Measurements from ENCODE around the gene GCG. TPM values are rescaled to one million over a fixed set of nuclear protein-coding genes. Genes with fewer than 3 reads are reported as not detected.
A peak's percentile ranks its signal among the peaks of the same experiment; 100 is the strongest.

The GCG gene
- total RNA-seq, 4 donors from 2014 or later = 17.6 to 26.8 TPM; not detected in 2

GRCh38 chr2:162164802-162165201, 12.8 kb upstream of the GCG start:
- intact Hi-C loops (cut with DNase I; ENCODE audit: low total_unique reads) = no loop called here
- TF ChIP-seq EP300 (IDR thresholded peaks at IDR 0.05; ENCODE audit: low read depth) = no peak
- TF ChIP-seq CTCF (IDR thresholded peaks at IDR 0.05) = no peak
- no peak for TF ChIP-seq POLR2A (IDR thresholded peaks at IDR 0.05)
- no peak for TF ChIP-seq POLR2AphosphoS5 (IDR thresholded peaks at IDR 0.05)
- in situ Hi-C loops (cut with MboI; ENCODE audit: low pct_ligation_motif_present in 1 of 4, low pct_unique_long_range_greater_than_20kb in 1 of 4, low sequenced_read_pairs in 3 of 4) = no loop called here
- no peak overlapping the region for H3K27ac ChIP-seq
- no peaks in the 10 kb centered on the region for H3K27me3 ChIP-seq
- 67 to 72% methylated on average over 2 of the region's 2 CpGs for WGBS, 2 donors (ENCODE audit: low coverage in 1 of 2)
- H3K9me3 ChIP-seq = no peaks in the 10 kb centered on the region
- H3K36me3 ChIP-seq = no peaks in the 10 kb centered on the region
- DNase-seq = no peak
- H3K4me3 ChIP-seq = no peak overlapping the region
- H3K4me1 ChIP-seq = no peaks in the 10 kb centered on the region

DNA sequence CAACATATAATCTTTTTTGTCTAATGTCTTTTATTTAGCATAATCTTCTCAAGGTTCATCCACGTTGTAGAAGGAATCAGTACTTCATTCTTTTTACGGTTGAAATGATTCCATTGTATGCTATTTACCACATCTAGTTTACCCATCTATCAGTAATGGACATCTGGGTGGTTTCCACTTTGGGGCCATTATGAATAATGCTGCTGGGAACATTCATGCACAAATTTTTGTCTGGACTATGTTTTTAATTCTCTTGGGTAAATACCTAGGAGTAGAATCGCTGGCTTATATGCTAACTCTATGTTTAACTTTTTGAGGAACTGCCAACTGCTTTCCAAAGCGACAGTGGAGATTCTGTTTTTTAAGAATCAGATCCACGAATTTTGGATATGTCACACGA, 7.4 kb upstream of the GCG start:
- no peaks in the 10 kb centered on the region for H3K27me3 ChIP-seq
- intact Hi-C loops (cut with DNase I; ENCODE audit: low total_unique reads) (no loop called here), in situ Hi-C loops (cut with MboI; ENCODE audit: low pct_ligation_motif_present in 1 of 4, low pct_unique_long_range_greater_than_20kb in 1 of 4, low sequenced_read_pairs in 3 of 4) (no loop called here)
- H3K36me3 ChIP-seq = no peaks in the 10 kb centered on the region
- DNase-seq = no peak
- H3K27ac ChIP-seq = no peak overlapping the region
- no peak overlapping the region for H3K4me3 ChIP-seq
- no peaks in the 10 kb centered on the region for H3K9me3 ChIP-seq
- TF ChIP-seq EP300 (IDR thresholded peaks at IDR 0.05; ENCODE audit: low read depth) (no peak), CTCF (IDR thresholded peaks at IDR 0.05) (no peak), POLR2AphosphoS5 (IDR thresholded peaks at IDR 0.05) (no peak), POLR2A (IDR thresholded peaks at IDR 0.05) (no peak)
- WGBS, 2 donors (ENCODE audit: low coverage in 1 of 2) = 83 to 94% methylated on average over 6 of the region's 6 CpGs
- H3K4me1 ChIP-seq = no peaks in the 10 kb centered on the region

DNA sequence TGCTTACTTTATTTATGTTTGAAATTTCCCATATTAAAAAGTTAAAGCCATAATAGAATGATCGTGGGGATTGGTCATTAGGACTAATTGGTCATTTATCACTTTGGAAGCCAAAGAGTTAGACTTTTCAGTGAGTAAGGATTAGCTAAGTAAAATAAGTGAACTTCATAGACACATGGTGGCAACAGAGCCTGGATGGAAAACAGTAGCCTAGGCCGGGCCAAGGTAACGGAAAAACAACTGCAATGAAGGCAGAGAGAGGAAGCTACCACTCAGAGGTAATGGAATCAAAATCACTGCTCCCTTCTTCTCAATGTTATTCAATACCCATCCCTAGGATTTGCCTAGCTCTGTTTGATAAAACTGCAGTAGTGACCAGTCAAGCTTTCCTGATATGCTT, 4.1 kb upstream of the GCG start:
- Histone ChIP-seq H3K4me1 (no peaks in the 10 kb centered on the region), H3K27ac (no peak overlapping the region), H3K27me3 (peaks cover 10% of the 10 kb centered on the region), H3K36me3 (no peaks in the 10 kb centered on the region), H3K9me3 (no peaks in the 10 kb centered on the region), H3K4me3 (no peak overlapping the region)
- TF ChIP-seq EP300 (IDR thresholded peaks at IDR 0.05; ENCODE audit: low read depth) (no peak), CTCF (IDR thresholded peaks at IDR 0.05) (no peak), POLR2A (IDR thresholded peaks at IDR 0.05) (no peak), POLR2AphosphoS5 (IDR thresholded peaks at IDR 0.05) (no peak)
- intact Hi-C loops (cut with DNase I; ENCODE audit: low total_unique reads) (no loop called here), in situ Hi-C loops (cut with MboI; ENCODE audit: low pct_ligation_motif_present in 1 of 4, low pct_unique_long_range_greater_than_20kb in 1 of 4, low sequenced_read_pairs in 3 of 4) (no loop called here)
- DNase-seq = no peak
- 79 to 90% methylated on average over 1 to 3 of the region's 3 CpGs for WGBS, 2 donors (ENCODE audit: low coverage in 1 of 2)

DNA sequence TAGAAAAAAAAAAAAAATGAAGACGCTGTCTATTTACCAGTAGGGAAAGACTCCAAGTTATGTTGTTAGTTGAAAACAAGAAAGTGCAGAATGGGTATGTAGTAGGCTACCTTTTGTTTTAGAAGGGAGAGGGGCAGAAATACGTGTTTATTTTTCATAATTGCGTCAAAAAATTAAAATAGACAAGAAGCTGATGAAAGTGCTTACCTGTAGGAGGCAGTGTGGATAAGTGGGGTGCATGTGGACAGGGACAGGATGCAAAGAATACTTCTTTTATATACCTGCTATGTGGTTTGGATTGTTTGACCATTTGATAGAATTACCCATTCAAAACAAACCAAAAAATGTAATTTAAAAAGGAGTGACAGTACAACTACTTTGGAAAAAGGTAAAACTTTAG, 3.0 kb upstream of the GCG start:
- Histone ChIP-seq H3K27me3 (peaks cover 18% of the 10 kb centered on the region), H3K27ac (no peak overlapping the region), H3K4me1 (no peaks in the 10 kb centered on the region), H3K36me3 (no peaks in the 10 kb centered on the region), H3K9me3 (no peaks in the 10 kb centered on the region), H3K4me3 (no peak overlapping the region)
- 43 to 64% methylated on average over 3 of the region's 3 CpGs for WGBS, 2 donors (ENCODE audit: low coverage in 1 of 2)
- TF ChIP-seq POLR2AphosphoS5 (IDR thresholded peaks at IDR 0.05) (no peak), POLR2A (IDR thresholded peaks at IDR 0.05) (no peak), EP300 (IDR thresholded peaks at IDR 0.05; ENCODE audit: low read depth) (no peak), CTCF (IDR thresholded peaks at IDR 0.05) (peak in 2 of 5 experiments; percentile 9 to 11)
- in situ Hi-C loops (cut with MboI; ENCODE audit: low pct_ligation_motif_present in 1 of 4, low pct_unique_long_range_greater_than_20kb in 1 of 4, low sequenced_read_pairs in 3 of 4) = no loop called here
- intact Hi-C loops (cut with DNase I; ENCODE audit: low total_unique reads) = no loop called here
- no peak for DNase-seq

Data from transverse colon (tissue), 4 donors.